ENCODE measurements around the gene ISLR2.

The ISLR2 gene

GRCh38 chr15:74129586-74130154, 716 bp upstream of the ISLR2 start:
- H3K27ac ChIP-seq (ENCODE audit: low read depth, low read length): peak overlapping the region; percentile 18
- H3K4me1 ChIP-seq (ENCODE audit: control insufficient read depth, insufficient read depth, low read length): peaks cover 54% of the 10 kb centered on the region
- H3K4me3 ChIP-seq (ENCODE audit: low read depth, low read length): peak overlapping the region; percentile 58
- H3K9me3 ChIP-seq (ENCODE audit: control insufficient read depth, insufficient read depth, low read length): no peaks in the 10 kb centered on the region
- no peak overlapping the region for H3K9ac ChIP-seq (ENCODE audit: low read depth, low read length)
- no peaks in the 10 kb centered on the region for H3K36me3 ChIP-seq (ENCODE audit: control insufficient read depth, insufficient read depth, low read length)
- peaks cover 99% of the 10 kb centered on the region for H3K27me3 ChIP-seq (ENCODE audit: control insufficient read depth, insufficient read depth, low read length)

GRCh38 chr15:74130849-74131627, 652 bp downstream of the ISLR2 start:
- H3K9me3 ChIP-seq (ENCODE audit: control insufficient read depth, insufficient read depth, low read length): no peaks in the 10 kb centered on the region
- H3K27ac ChIP-seq (ENCODE audit: low read depth, low read length): no peak overlapping the region
- no peak overlapping the region for H3K9ac ChIP-seq (ENCODE audit: low read depth, low read length)
- H3K4me3 ChIP-seq (ENCODE audit: low read depth, low read length): peak overlapping the region; percentile 42; the same call in 1 of the 2 replicates
- H3K36me3 ChIP-seq (ENCODE audit: control insufficient read depth, insufficient read depth, low read length): no peaks in the 10 kb centered on the region
- H3K27me3 ChIP-seq (ENCODE audit: control insufficient read depth, insufficient read depth, low read length): peaks cover 99% of the 10 kb centered on the region
- peaks cover 54% of the 10 kb centered on the region for H3K4me1 ChIP-seq (ENCODE audit: control insufficient read depth, insufficient read depth, low read length)

- Histone ChIP-seq H3K4me1 (ENCODE audit: control insufficient read depth, insufficient read depth, low read length) (peaks cover 57% of the 10 kb centered on the region), H3K27ac (ENCODE audit: low read depth, low read length) (no peak overlapping the region), H3K9ac (ENCODE audit: low read depth, low read length) (no peak overlapping the region), H3K36me3 (ENCODE audit: control insufficient read depth, insufficient read depth, low read length) (no peaks in the 10 kb centered on the region), H3K27me3 (ENCODE audit: control insufficient read depth, insufficient read depth, low read length) (peaks cover 97% of the 10 kb centered on the region), H3K9me3 (ENCODE audit: control insufficient read depth, insufficient read depth, low read length) (no peaks in the 10 kb centered on the region), H3K4me3 (ENCODE audit: low read depth, low read length) (no peak overlapping the region)
These were observed 1.4 kb downstream of the ISLR2 start for GRCh38 chr15:74131628-74132413.

- H3K27me3 ChIP-seq (ENCODE audit: control insufficient read depth, insufficient read depth, low read length): peaks cover 98% of the 10 kb centered on the region
- H3K4me3 ChIP-seq (ENCODE audit: low read depth, low read length): peak overlapping the region; percentile 42
- H3K36me3 ChIP-seq (ENCODE audit: control insufficient read depth, insufficient read depth, low read length): no peaks in the 10 kb centered on the region
- no peak overlapping the region for H3K9ac ChIP-seq (ENCODE audit: low read depth, low read length)
- no peaks in the 10 kb centered on the region for H3K9me3 ChIP-seq (ENCODE audit: control insufficient read depth, insufficient read depth, low read length)
- H3K27ac ChIP-seq (ENCODE audit: low read depth, low read length): no peak overlapping the region
- peaks cover 57% of the 10 kb centered on the region for H3K4me1 ChIP-seq (ENCODE audit: control insufficient read depth, insufficient read depth, low read length)
These were observed 2.6 kb downstream of the ISLR2 start for GRCh38 chr15:74132681-74133651.

GRCh38 chr15:74133694-74134386, 3.5 kb downstream of the ISLR2 start:
- Histone ChIP-seq H3K27me3 (ENCODE audit: control insufficient read depth, insufficient read depth, low read length) (peaks cover 98% of the 10 kb centered on the region), H3K4me1 (ENCODE audit: control insufficient read depth, insufficient read depth, low read length) (peaks cover 55% of the 10 kb centered on the region), H3K36me3 (ENCODE audit: control insufficient read depth, insufficient read depth, low read length) (no peaks in the 10 kb centered on the region), H3K9ac (ENCODE audit: low read depth, low read length) (no peak overlapping the region), H3K4me3 (ENCODE audit: low read depth, low read length) (peak overlapping the region; percentile 42), H3K9me3 (ENCODE audit: control insufficient read depth, insufficient read depth, low read length) (no peaks in the 10 kb centered on the region), H3K27ac (ENCODE audit: low read depth, low read length) (no peak overlapping the region)

- Histone ChIP-seq H3K4me3 (ENCODE audit: low read depth, low read length) (peak overlapping the region; percentile 20; the same call in 1 of the 2 replicates), H3K27me3 (ENCODE audit: control insufficient read depth, insufficient read depth, low read length) (peaks cover 98% of the 10 kb centered on the region), H3K27ac (ENCODE audit: low read depth, low read length) (no peak overlapping the region), H3K9me3 (ENCODE audit: control insufficient read depth, insufficient read depth, low read length) (no peaks in the 10 kb centered on the region), H3K4me1 (ENCODE audit: control insufficient read depth, insufficient read depth, low read length) (peaks cover 53% of the 10 kb centered on the region), H3K36me3 (ENCODE audit: control insufficient read depth, insufficient read depth, low read length) (no peaks in the 10 kb centered on the region), H3K9ac (ENCODE audit: low read depth, low read length) (no peak overlapping the region)
These were observed 4.1 kb downstream of the ISLR2 start for GRCh38 chr15:74134387-74135027.

- no peaks in the 10 kb centered on the region for H3K9me3 ChIP-seq (ENCODE audit: control insufficient read depth, insufficient read depth, low read length)
- H3K27ac ChIP-seq (ENCODE audit: low read depth, low read length): no peak overlapping the region
- H3K27me3 ChIP-seq (ENCODE audit: control insufficient read depth, insufficient read depth, low read length): peaks cover 93% of the 10 kb centered on the region
- H3K4me3 ChIP-seq (ENCODE audit: low read depth, low read length): peak overlapping the region; percentile 20
- H3K4me1 ChIP-seq (ENCODE audit: control insufficient read depth, insufficient read depth, low read length): peaks cover 55% of the 10 kb centered on the region
- no peak overlapping the region for H3K9ac ChIP-seq (ENCODE audit: low read depth, low read length)
- H3K36me3 ChIP-seq (ENCODE audit: control insufficient read depth, insufficient read depth, low read length): no peaks in the 10 kb centered on the region
These were observed 4.7 kb downstream of the ISLR2 start for GRCh38 chr15:74135041-74135565.

GRCh38 chr15:74136540-74136813, 6.1 kb downstream of the ISLR2 start:
- no peaks in the 10 kb centered on the region for H3K36me3 ChIP-seq (ENCODE audit: control insufficient read depth, insufficient read depth, low read length)
- no peak overlapping the region for H3K9ac ChIP-seq (ENCODE audit: low read depth, low read length)
- peak overlapping the region; percentile 51 for H3K4me3 ChIP-seq (ENCODE audit: low read depth, low read length)
- peaks cover 55% of the 10 kb centered on the region for H3K4me1 ChIP-seq (ENCODE audit: control insufficient read depth, insufficient read depth, low read length)
- no peak overlapping the region for H3K27ac ChIP-seq (ENCODE audit: low read depth, low read length)
- no peaks in the 10 kb centered on the region for H3K9me3 ChIP-seq (ENCODE audit: control insufficient read depth, insufficient read depth, low read length)
- H3K27me3 ChIP-seq (ENCODE audit: control insufficient read depth, insufficient read depth, low read length): peaks cover 80% of the 10 kb centered on the region

- Histone ChIP-seq H3K27me3 (ENCODE audit: control insufficient read depth, insufficient read depth, low read length) (peaks cover 75% of the 10 kb centered on the region), H3K9me3 (ENCODE audit: control insufficient read depth, insufficient read depth, low read length) (no peaks in the 10 kb centered on the region), H3K4me3 (ENCODE audit: low read depth, low read length) (peak overlapping the region; percentile 51), H3K27ac (ENCODE audit: low read depth, low read length) (no peak overlapping the region), H3K36me3 (ENCODE audit: control insufficient read depth, insufficient read depth, low read length) (no peaks in the 10 kb centered on the region), H3K4me1 (ENCODE audit: control insufficient read depth, insufficient read depth, low read length) (peaks cover 59% of the 10 kb centered on the region), H3K9ac (ENCODE audit: low read depth, low read length) (no peak overlapping the region)
These were observed 6.6 kb downstream of the ISLR2 start for GRCh38 chr15:74136814-74137536.
